Measurements from ENCODE around the gene TIAM2.

The TIAM2 gene

GRCh38 chr6:154993026-154993425 is 2.1 kb upstream of the TIAM2 start:
- H3K4me3 ChIP-seq (ENCODE audit: low read depth, low read length) = no peak overlapping the region
- TF ChIP-seq, protein P1, sequence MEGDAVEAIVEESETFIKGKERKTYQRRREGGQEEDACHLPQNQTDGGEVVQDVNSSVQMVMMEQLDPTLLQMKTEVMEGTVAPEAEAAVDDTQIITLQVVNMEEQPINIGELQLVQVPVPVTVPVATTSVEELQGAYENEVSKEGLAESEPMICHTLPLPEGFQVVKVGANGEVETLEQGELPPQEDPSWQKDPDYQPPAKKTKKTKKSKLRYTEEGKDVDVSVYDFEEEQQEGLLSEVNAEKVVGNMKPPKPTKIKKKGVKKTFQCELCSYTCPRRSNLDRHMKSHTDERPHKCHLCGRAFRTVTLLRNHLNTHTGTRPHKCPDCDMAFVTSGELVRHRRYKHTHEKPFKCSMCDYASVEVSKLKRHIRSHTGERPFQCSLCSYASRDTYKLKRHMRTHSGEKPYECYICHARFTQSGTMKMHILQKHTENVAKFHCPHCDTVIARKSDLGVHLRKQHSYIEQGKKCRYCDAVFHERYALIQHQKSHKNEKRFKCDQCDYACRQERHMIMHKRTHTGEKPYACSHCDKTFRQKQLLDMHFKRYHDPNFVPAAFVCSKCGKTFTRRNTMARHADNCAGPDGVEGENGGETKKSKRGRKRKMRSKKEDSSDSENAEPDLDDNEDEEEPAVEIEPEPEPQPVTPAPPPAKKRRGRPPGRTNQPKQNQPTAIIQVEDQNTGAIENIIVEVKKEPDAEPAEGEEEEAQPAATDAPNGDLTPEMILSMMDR (IDR thresholded peaks at IDR 0.05; ENCODE audit: low read depth, low read length) = no peak

DNA sequence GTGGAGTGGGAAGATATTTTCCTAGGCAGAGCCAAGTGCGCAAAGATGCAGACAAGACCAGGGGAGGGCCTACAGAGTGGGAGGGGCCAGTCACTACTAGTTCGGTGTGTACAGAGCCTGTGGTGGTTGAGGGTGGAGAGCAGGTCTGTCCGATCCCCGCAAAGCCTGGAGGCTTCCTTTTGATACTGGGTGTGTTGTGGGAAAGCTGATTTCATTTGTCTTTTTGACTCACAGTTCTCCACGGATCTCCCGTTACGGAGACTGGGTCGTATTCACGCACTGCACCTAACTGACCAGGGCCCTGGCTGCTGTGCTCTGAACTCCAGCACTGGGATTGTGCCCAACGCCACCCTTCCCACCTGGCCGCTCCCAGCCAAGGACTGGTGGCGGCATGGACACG is 1.4 kb upstream of the TIAM2 start:
- no peak overlapping the region for H3K4me3 ChIP-seq (ENCODE audit: low read depth, low read length)
- TF ChIP-seq, protein P1 (IDR thresholded peaks at IDR 0.05; ENCODE audit: low read depth, low read length) = no peak

DNA sequence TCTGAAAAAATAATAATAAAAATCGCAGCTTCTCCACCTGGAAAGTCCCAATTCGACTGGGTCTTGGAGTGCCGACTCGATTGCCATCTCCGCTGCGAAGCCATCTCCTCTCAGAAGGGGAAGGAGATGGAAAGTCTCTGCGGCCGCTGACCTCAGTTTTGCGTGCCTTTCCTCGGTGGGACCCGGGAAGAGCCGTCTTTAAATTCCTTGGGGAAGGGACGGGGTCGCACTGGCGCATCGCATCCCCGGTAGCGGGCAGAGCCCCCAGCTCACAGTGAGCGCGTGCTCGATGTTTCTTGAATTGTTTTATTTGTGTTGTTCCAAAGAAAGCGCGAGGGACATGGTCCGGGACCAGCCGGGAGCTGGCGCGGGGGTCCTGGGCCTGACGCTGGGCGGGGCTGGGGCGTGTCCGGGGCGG is 270 bp upstream of the TIAM2 start:
- TF ChIP-seq, protein P1 (IDR thresholded peaks at IDR 0.05; ENCODE audit: low read depth, low read length) = no peak
- peak overlapping the region; percentile 81 for H3K4me3 ChIP-seq (ENCODE audit: low read depth, low read length)

- H3K4me3 ChIP-seq (ENCODE audit: low read depth, low read length) = peak overlapping the region; percentile 81
- TF ChIP-seq, protein P1 (IDR thresholded peaks at IDR 0.05; ENCODE audit: low read depth, low read length) = no peak
These were observed 988 bp downstream of the TIAM2 start for GRCh38 chr6:154996016-154996590.

DNA sequence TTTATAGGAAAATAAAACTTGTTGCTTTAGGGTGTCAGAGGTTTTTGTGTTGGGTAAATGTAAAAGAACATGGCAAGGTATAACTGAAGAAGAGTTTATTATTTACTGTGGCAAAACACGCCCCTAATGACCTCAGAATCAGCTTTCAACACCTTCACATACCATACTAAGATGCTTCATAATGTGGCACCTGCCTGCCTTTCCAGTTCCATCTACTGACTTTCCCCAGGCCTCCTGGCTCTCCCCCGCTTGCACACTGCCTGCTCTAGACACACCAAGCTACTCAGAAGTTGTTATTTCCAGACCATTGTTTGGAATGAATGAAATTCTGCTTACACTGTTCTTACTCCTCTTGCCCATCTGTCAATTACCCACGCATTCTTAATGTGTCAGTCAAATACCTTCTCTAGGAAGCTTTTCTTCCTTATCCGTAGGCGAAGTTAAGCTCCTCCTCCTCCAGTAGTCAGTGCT is 1.8 kb downstream of the TIAM2 start:
- no peak overlapping the region; the same call in 1 of the 2 replicates for H3K4me3 ChIP-seq (ENCODE audit: low read depth, low read length)
- TF ChIP-seq, protein P1 (IDR thresholded peaks at IDR 0.05; ENCODE audit: low read depth, low read length) = no peak

- H3K4me3 ChIP-seq (ENCODE audit: low read depth, low read length) = no peak overlapping the region
- TF ChIP-seq, protein P1 (IDR thresholded peaks at IDR 0.05; ENCODE audit: low read depth, low read length) = no peak
These were observed 3.7 kb downstream of the TIAM2 start for GRCh38 chr6:154998855-154999254.

GRCh38 chr6:155001482-155001881 is 6.4 kb downstream of the TIAM2 start:
- no peak overlapping the region for H3K4me3 ChIP-seq (ENCODE audit: low read depth, low read length)

More at GRCh38 chr6:155001482-155001881, 6.4 kb downstream of the TIAM2 start:
- TF ChIP-seq, protein P1 (IDR thresholded peaks at IDR 0.05; ENCODE audit: low read depth, low read length) = no peak

All from WI38 (cell line).